Ectodermal cell (in vitro differentiated cells): ENCODE data around the gene PSME3IP1.

ENCODE experiments used
- H3K27ac ChIP-seq: 2 replicates; pipeline ENCODE4 v1.7.0; 2013; ENCODE audit warnings: mild to moderate bottlenecking, low read depth, low read length; ENCODE audit not compliant: insufficient read depth, poor library complexity, severe bottlenecking
- H3K27me3 ChIP-seq: 2 replicates; pipeline ENCODE4 v1.7.0; 2013; ENCODE audit warnings: mild to moderate bottlenecking, low read length; ENCODE audit not compliant: insufficient read depth, control insufficient read depth, poor library complexity, severe bottlenecking
- H3K36me3 ChIP-seq: one replicate; pipeline ENCODE4 v1.7.0; 2013; ENCODE audit warnings: low read length; ENCODE audit not compliant: control insufficient read depth, insufficient read depth
- H3K4me1 ChIP-seq: one replicate; pipeline ENCODE4 v1.7.0; 2013; ENCODE audit warnings: low read length; ENCODE audit not compliant: control insufficient read depth, insufficient read depth
- H3K4me3 ChIP-seq: 2 replicates; pipeline ENCODE4 v1.7.0; 2013; ENCODE audit warnings: low read depth, low read length, control low read depth; ENCODE audit not compliant: insufficient read depth
- H3K9me3 ChIP-seq: 2 replicates; pipeline ENCODE4 v1.7.0; 2013; ENCODE audit warnings: mild to moderate bottlenecking, low read length, moderate library complexity; ENCODE audit not compliant: control insufficient read depth
- WGBS, 2 experiments: methylation state at CpG; one replicate each; pipeline ENCODE4 v1.1.7; 2013; ENCODE audit warnings: missing lambda C conversion rate in 2 of 2; 5-methylcytosine and 5-hydroxymethylcytosine counted together

PSME3IP1 gene

GRCh38 chr16:57146735-57147134, 39.1 kb downstream of the PSME3IP1 start:
- H3K27ac ChIP-seq = no peak overlapping the region
- H3K4me3 ChIP-seq = no peak overlapping the region
- no peaks in the 10 kb centered on the region for H3K36me3 ChIP-seq
- H3K4me1 ChIP-seq = peaks cover 19% of the 10 kb centered on the region
- H3K27me3 ChIP-seq = no peaks in the 10 kb centered on the region
- WGBS, 2 experiments = 91 to 93% methylated on average over 5 of the region's 5 CpGs
- no peaks in the 10 kb centered on the region for H3K9me3 ChIP-seq

GRCh38 chr16:57146040-57146647, 39.7 kb downstream of the PSME3IP1 start:
- no peaks in the 10 kb centered on the region for H3K36me3 ChIP-seq
- H3K27me3 ChIP-seq = no peaks in the 10 kb centered on the region
- H3K27ac ChIP-seq = no peak overlapping the region
- H3K4me3 ChIP-seq = no peak overlapping the region
- peaks cover 17% of the 10 kb centered on the region for H3K4me1 ChIP-seq
- no peaks in the 10 kb centered on the region for H3K9me3 ChIP-seq
- 93 to 94% methylated on average over 24 of the region's 24 CpGs for WGBS, 2 experiments

DNA sequence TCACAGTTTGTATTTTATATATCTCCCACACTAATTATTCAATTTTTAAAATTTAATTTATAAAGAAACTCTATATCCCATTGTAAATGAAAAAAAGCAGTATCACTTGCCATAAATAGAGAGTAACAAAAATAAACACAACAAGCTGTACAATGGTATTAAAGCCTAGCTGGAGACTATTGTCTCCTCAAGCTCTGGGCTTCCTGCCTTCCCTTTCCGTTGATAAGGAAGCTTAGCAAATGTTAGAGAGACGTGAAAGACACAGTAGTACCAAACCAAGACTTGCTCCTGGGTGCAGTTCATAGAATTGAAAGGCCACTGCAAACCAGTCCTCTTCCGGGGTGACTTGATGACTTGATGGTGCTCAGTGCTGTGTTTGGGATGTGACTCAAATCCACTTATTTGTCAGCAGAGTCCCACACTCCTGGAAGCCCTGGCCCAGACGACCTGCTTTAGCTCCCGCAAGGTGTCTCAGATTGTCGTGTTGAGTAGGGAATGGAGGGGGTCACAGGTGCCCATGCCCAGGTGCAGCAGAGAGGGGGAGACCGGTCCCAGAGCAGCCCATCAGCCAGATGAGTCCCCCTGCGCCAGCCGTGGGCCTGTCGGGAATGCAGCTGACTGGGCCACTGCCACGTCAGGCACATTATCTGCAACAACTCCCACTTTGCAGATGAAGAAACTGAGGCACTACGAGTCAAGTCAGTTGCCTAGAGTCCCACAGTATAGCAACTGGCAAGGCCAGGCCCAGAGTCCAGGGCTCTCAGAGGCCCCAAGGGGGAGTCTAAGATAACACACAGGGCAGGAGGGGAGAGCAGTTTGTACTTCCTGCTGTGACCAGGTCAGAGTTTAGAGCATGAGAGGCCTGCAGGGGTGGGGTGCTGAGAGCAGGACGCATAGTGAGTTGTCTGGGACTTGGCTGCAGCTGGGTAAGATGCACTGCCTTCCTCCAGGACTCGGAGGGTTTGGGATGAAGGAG, 40.5 kb downstream of the PSME3IP1 start:
- Histone ChIP-seq H3K9me3 (no peaks in the 10 kb centered on the region), H3K36me3 (no peaks in the 10 kb centered on the region), H3K27ac (no peak overlapping the region), H3K4me3 (no peak overlapping the region), H3K27me3 (no peaks in the 10 kb centered on the region), H3K4me1 (peaks cover 12% of the 10 kb centered on the region)
- 86 to 88% methylated on average over 14 of the region's 14 CpGs for WGBS, 2 experiments

- H3K4me1 ChIP-seq = peaks cover 12% of the 10 kb centered on the region
- H3K27me3 ChIP-seq = no peaks in the 10 kb centered on the region
- no peaks in the 10 kb centered on the region for H3K36me3 ChIP-seq
- H3K9me3 ChIP-seq = no peaks in the 10 kb centered on the region
- H3K27ac ChIP-seq = no peak overlapping the region
- WGBS, 2 experiments = 86 to 92% methylated on average over 2 of the region's 2 CpGs
- H3K4me3 ChIP-seq = no peak overlapping the region
Observed at GRCh38 chr16:57144027-57144426, 41.8 kb downstream of the PSME3IP1 start.

DNA sequence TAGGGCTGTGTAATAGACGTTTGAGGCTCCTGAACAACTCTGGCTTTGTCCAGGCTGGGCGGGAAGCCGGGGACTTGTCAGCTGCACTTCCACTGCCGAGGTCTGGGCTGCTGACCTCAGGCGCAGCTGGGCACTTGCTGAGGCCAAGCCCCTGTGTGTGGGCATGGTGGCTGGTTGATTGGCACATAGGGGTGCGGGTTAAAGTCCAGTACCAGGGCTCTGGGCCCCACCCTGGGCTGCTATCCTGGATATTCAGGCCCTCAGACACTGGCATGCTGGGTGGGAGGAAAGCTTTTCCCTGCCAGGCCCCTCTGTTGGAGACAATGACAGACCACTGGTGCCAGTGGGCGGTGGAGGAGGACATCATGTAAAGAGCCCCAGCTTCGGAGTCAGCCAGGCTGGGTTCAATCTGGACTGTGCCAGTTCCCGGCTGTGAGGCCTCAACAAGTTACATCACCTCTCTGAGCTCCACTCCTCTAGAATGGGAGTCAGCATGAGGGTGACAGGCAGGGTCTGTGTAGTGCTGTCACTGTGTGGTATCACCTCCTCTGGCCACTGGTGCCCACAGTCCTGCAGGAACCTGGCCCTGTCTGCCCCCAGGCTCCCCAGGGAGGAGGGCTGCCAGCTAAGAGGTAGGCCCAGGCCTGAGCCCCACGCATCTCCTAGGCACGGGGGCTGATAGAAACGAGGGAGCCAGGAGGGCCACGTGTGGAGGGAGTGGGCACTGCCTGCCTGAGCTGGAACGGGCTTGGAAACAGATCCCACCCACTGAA, 42.5 kb downstream of the PSME3IP1 start:
- Histone ChIP-seq H3K27ac (no peak overlapping the region), H3K36me3 (no peaks in the 10 kb centered on the region), H3K27me3 (no peaks in the 10 kb centered on the region), H3K4me1 (peaks cover 12% of the 10 kb centered on the region), H3K4me3 (no peak overlapping the region), H3K9me3 (no peaks in the 10 kb centered on the region)
- 86 to 89% methylated on average over 14 of the region's 14 CpGs for WGBS, 2 experiments

DNA sequence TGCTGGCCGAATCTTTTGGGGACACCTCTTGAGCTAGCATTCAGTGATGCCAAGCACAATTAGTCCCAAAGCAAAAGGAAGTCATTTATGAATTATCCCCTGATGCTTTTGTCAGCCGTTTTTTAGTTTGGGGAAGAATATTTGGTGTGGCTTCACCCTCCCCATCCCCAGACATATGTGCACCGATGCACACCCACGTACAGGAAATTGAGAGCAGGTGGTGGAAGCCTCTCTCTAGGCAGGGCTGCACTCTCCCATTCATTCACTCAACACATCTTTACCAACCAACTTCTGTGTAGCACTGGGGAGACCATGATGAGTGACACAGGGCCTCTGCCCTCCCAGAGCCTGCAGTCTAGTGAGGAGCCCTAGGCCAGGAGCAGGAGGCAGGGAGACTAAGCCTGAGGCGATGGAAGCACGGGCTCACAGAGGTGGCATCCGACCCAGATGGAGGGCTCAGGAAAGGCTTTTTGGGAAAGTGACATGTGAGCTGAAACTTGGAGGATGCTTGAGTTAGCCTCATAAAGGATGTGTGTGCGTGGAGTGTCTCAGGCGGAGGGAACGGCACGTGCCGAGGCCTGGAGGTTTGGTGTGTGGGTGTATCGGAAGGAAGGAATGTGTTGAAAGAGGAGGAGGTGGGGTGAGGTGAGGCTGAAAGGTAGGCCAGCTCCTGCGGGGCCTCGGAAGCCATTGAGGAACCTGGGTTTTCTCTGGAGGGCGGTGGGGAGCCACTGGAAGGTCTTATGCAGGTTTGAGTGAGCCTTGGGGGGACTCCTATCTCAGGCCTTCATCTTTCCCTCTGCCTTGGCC, 43.8 kb downstream of the PSME3IP1 start:
- H3K27me3 ChIP-seq = no peaks in the 10 kb centered on the region
- H3K4me3 ChIP-seq = no peak overlapping the region
- WGBS, 2 experiments = 93 to 94% methylated on average over 16 of the region's 16 CpGs
- peaks cover 7% of the 10 kb centered on the region for H3K4me1 ChIP-seq
- no peak overlapping the region for H3K27ac ChIP-seq
- no peaks in the 10 kb centered on the region for H3K9me3 ChIP-seq
- H3K36me3 ChIP-seq = no peaks in the 10 kb centered on the region

DNA sequence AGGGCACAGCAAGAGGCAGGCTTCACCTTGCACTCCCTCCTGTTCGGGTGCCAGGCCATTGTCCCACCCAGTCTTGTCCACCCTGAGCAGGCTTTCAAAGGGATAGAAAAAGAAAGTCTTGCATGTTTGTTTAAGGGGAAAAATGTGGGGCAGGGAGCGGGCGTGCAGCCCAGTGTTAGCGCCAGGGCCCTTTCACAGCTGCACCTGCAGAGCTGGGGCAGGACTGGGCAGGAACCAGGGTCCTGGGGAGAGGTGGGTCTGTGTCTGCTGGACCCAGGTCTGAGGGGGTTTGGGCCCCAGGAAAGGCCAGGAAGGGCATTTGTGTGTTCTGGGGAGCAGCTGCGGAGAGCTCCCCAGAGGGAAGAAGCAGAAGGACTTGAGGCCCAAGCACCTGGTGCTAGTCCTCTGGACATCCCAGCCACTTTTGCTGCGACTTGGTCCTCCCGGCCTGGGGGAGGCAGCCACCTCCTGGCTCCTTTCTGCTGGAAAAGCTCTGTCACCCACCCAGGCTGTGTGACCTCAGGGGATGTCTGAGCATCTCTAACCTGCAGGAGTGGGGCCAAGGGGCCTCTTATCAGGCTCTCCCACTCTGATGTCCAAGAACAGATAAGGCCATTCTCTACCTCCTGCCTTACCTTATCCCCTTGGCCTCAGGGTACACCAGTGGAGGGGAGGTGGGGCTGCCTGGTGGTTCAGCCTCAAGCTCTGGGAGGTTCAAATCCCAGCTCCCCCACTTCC, 44.7 kb downstream of the PSME3IP1 start:
- Histone ChIP-seq H3K36me3 (no peaks in the 10 kb centered on the region), H3K9me3 (no peaks in the 10 kb centered on the region), H3K27me3 (no peaks in the 10 kb centered on the region), H3K4me1 (peaks cover 7% of the 10 kb centered on the region), H3K4me3 (no peak overlapping the region), H3K27ac (no peak overlapping the region)
- 92 to 95% methylated on average over 7 of the region's 7 CpGs for WGBS, 2 experiments

DNA sequence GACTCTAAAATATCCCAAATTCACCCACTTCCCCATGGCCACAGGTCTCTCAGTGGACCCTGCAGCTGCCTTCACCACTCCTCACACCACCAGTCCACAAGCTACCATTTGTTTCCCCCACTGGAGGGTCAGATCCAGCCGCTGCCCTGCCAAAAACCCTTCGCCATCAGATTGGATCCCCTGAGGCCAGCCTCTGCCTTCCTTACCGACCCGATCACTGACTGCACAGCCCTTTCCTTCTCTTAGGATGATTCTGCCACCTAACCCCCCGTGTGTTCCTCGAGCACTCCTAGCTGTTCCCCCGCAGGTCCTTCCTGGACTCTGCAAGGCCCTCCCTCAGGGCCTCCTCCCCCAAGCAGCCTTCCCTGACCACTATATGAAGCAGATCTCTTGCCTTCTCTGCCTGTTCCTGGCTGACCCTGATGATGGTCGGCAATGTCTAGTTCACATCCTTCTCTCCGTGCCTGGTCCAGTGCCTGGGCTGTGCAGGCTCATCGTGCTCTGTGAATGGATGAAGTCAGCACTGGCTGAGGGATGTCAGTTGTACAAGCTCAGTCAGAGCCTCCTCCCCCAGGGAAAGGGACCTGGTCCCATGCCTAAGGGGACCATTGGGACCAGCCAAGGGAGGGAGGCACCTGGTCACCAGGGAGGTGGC, 47.4 kb downstream of the PSME3IP1 start:
- H3K9me3 ChIP-seq = no peaks in the 10 kb centered on the region
- H3K27ac ChIP-seq = no peak overlapping the region
- H3K27me3 ChIP-seq = no peaks in the 10 kb centered on the region
- H3K4me1 ChIP-seq = peaks cover 6% of the 10 kb centered on the region
- no peaks in the 10 kb centered on the region for H3K36me3 ChIP-seq
- WGBS, 2 experiments = 83 to 86% methylated on average over 10 of the region's 10 CpGs
- no peak overlapping the region for H3K4me3 ChIP-seq
